ENCODE measurements around the gene PASK. TPM values are rescaled to one million over a fixed set of nuclear protein-coding genes. Genes with fewer than 3 reads are reported as not detected.

The PASK gene
- total RNA-seq, 1 donor from 2014 or later, result 10.5 TPM

DNA sequence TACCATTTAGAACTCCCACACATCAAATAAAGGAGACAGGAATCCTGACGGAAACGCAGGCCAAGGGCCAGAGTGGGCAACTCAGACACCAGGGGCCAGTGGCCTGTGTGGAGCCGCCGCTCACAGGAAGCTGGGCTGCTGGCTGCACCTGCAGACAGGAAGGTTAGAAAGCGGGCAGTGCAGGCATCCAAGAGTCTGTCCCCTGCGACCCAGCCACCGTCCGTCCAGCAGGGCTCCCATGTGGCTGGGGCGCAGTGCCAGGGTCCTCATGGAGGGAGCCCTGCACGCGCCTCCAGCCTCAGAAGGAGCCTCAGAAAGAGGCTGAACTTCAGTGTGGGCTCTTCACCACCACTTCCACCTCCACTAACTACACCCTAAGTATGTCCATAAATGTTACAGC, 36.7 kb upstream of the PASK start:
- H3K27ac Mint-ChIP-seq (ENCODE audit: unreplicated experiment), result no peak overlapping the region
- no peak for DNase-seq (ENCODE audit: extremely low spot score, unreplicated experiment)
- H3K27me3 Mint-ChIP-seq (ENCODE audit: unreplicated experiment), result no peaks in the 10 kb centered on the region
- peaks cover 4% of the 10 kb centered on the region for H3K36me3 Mint-ChIP-seq (ENCODE audit: unreplicated experiment)
- no peak overlapping the region for H3K4me3 Mint-ChIP-seq (ENCODE audit: unreplicated experiment)
- no peaks in the 10 kb centered on the region for H3K9me3 Mint-ChIP-seq (ENCODE audit: unreplicated experiment)
- peaks cover 1% of the 10 kb centered on the region for H3K4me1 Mint-ChIP-seq (ENCODE audit: unreplicated experiment)
- TF ChIP-seq, protein P1, sequence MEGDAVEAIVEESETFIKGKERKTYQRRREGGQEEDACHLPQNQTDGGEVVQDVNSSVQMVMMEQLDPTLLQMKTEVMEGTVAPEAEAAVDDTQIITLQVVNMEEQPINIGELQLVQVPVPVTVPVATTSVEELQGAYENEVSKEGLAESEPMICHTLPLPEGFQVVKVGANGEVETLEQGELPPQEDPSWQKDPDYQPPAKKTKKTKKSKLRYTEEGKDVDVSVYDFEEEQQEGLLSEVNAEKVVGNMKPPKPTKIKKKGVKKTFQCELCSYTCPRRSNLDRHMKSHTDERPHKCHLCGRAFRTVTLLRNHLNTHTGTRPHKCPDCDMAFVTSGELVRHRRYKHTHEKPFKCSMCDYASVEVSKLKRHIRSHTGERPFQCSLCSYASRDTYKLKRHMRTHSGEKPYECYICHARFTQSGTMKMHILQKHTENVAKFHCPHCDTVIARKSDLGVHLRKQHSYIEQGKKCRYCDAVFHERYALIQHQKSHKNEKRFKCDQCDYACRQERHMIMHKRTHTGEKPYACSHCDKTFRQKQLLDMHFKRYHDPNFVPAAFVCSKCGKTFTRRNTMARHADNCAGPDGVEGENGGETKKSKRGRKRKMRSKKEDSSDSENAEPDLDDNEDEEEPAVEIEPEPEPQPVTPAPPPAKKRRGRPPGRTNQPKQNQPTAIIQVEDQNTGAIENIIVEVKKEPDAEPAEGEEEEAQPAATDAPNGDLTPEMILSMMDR (IDR thresholded peaks at IDR 0.05), result no peak

DNA sequence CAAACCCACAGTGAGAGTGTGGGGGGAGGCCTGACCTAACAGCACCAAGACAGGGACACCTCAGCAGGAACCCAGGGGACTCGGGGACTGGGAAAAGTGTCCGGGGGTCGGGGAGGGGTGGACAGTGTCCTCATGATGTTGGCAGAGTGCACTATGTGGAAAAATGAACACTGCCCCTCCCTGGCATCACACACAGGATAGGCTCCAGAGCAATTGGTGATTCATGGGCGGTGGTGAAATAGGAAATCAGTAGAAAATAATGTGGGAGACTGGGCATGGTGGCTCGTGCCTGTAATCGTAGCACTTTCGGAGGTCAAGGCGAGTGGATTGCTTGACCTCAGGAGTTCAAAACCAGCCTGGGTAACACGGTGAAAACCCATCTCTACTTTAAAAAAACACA, 35.6 kb upstream of the PASK start:
- Mint-ChIP-seq H3K36me3 (ENCODE audit: unreplicated experiment) (peaks cover 7% of the 10 kb centered on the region), H3K27me3 (ENCODE audit: unreplicated experiment) (no peaks in the 10 kb centered on the region), H3K4me3 (ENCODE audit: unreplicated experiment) (no peak overlapping the region), H3K27ac (ENCODE audit: unreplicated experiment) (no peak overlapping the region), H3K4me1 (ENCODE audit: unreplicated experiment) (peaks cover 1% of the 10 kb centered on the region), H3K9me3 (ENCODE audit: unreplicated experiment) (no peaks in the 10 kb centered on the region)
- DNase-seq (ENCODE audit: extremely low spot score, unreplicated experiment), result no peak
- TF ChIP-seq, protein P1 (IDR thresholded peaks at IDR 0.05), result no peak

DNA sequence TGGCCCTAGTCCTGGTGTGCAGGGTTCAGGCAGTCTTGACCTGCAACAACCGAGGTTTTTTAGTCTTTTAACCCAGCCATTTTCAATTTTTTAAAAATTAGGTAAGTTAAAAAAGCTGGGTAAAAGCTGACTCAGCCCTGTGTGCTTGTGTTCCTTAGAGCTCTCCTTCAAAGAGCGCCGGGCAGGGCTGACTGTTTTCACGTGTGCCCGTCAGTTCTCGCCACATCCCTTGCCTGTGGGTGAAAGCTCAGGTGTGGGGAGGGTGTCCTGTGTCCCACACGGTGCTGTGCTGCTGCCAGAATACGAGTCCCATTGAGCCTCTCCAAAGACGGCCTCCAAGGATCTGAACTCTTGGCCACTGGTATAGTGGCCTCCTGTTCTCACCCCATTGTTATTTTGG, 33.9 kb upstream of the PASK start:
- peaks cover 1% of the 10 kb centered on the region for H3K4me1 Mint-ChIP-seq (ENCODE audit: unreplicated experiment)
- TF ChIP-seq, protein P1 (IDR thresholded peaks at IDR 0.05), result no peak
- DNase-seq (ENCODE audit: extremely low spot score, unreplicated experiment), result no peak
- no peak overlapping the region for H3K4me3 Mint-ChIP-seq (ENCODE audit: unreplicated experiment)
- no peak overlapping the region for H3K27ac Mint-ChIP-seq (ENCODE audit: unreplicated experiment)
- no peaks in the 10 kb centered on the region for H3K9me3 Mint-ChIP-seq (ENCODE audit: unreplicated experiment)
- H3K27me3 Mint-ChIP-seq (ENCODE audit: unreplicated experiment), result no peaks in the 10 kb centered on the region
- peaks cover 17% of the 10 kb centered on the region for H3K36me3 Mint-ChIP-seq (ENCODE audit: unreplicated experiment)

DNA sequence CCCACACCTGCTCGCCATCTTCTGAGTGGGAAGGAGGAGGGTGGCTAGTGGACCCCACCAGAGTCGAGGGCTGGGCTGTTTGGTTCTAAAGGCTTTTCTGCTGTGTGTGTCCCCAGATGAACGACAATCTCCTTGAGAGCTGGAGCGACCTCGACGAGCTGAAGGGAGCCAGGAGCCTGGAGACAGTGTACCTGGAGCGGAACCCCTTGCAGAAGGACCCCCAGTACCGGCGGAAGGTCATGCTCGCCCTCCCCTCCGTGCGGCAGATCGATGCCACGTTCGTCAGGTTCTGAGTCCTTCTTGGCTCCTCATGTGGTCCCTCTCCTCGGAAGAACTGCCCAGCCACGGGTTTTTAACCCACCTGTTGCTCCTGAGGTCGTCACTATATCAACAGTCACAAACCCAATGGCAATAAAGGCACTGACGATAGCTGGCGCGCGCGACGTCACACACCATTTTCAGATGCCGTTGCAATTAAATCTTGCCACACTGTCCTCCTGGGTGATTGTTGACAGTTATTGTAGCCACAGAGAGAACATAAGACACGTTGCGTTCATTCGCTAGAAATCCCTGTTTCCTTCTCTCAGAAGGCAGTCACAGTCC, 33.4 kb upstream of the PASK start:
- H3K36me3 Mint-ChIP-seq (ENCODE audit: unreplicated experiment), result peaks cover 17% of the 10 kb centered on the region
- peaks cover 1% of the 10 kb centered on the region for H3K4me1 Mint-ChIP-seq (ENCODE audit: unreplicated experiment)
- H3K9me3 Mint-ChIP-seq (ENCODE audit: unreplicated experiment), result no peaks in the 10 kb centered on the region
- H3K4me3 Mint-ChIP-seq (ENCODE audit: unreplicated experiment), result no peak overlapping the region
- no peak for DNase-seq (ENCODE audit: extremely low spot score, unreplicated experiment)
- no peaks in the 10 kb centered on the region for H3K27me3 Mint-ChIP-seq (ENCODE audit: unreplicated experiment)
- no peak overlapping the region for H3K27ac Mint-ChIP-seq (ENCODE audit: unreplicated experiment)
- TF ChIP-seq, protein P1 (IDR thresholded peaks at IDR 0.05), result no peak

DNA sequence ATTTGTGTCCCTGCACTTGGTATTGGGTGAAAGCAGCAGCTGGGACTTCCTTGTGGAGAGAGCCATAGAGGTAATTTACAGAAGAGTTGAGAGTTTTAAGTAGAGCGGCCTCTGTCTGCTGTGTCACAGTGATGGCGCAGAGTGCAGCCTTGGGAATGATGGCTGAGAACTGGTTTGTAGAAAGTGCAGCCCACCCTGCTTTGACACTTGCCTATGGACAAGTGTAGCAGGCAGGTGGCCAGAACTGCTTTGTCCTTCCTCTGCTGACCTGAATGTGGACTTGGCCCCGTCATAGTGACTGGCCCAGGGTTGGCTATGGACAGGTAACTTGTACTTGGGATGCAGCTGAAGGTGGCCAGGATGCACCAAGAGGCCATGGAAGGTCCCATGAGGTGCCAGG, 32.9 kb upstream of the PASK start:
- no peak overlapping the region for H3K4me3 Mint-ChIP-seq (ENCODE audit: unreplicated experiment)
- H3K9me3 Mint-ChIP-seq (ENCODE audit: unreplicated experiment), result no peaks in the 10 kb centered on the region
- TF ChIP-seq, protein P1 (IDR thresholded peaks at IDR 0.05), result no peak
- no peak overlapping the region for H3K27ac Mint-ChIP-seq (ENCODE audit: unreplicated experiment)
- H3K36me3 Mint-ChIP-seq (ENCODE audit: unreplicated experiment), result peaks cover 22% of the 10 kb centered on the region
- no peak for DNase-seq (ENCODE audit: extremely low spot score, unreplicated experiment)
- no peaks in the 10 kb centered on the region for H3K27me3 Mint-ChIP-seq (ENCODE audit: unreplicated experiment)
- no peaks in the 10 kb centered on the region for H3K4me1 Mint-ChIP-seq (ENCODE audit: unreplicated experiment)

All from osteocyte (in vitro differentiated cells).